K562 (cell line): ENCODE measurements around the gene EDARADD. TPM values are rescaled to one million over a fixed set of nuclear protein-coding genes. Genes with fewer than 3 reads are reported as not detected.

Experiments used
- ATAC-seq: fragments of 200-7000 bp; cut with Tn5 transposase; 3 replicates; pipeline ENCODE4 v1.9.1; 2020; ENCODE audit warnings: moderate library complexity
- BruUV-seq: library from RNA; stranded (reverse); fragments of 400-500 nt; replicated peaks from 2 replicates; lab custom pipeline; 2021; lab: Mats Ljungman, UMichigan
- CTCF ChIA-PET: fragments of 300-600 bp; formaldehyde crosslinking; extraction: SDS; loops from one replicate; lab custom pipeline; 2021; ENCODE audit warnings: low intra/inter-chr PET ratio; lab: Yijun Ruan, JAX
- POLR2A ChIA-PET: fragments of 300-600, 350-650 bp; sonication (Branson Sonifier 250); formaldehyde crosslinking; extraction: SDS; loops from one replicate; lab custom pipeline; 2021; ENCODE audit warnings: antibody characterized with exemption, inconsistent platforms; lab: Yijun Ruan, JAX
- DNase-seq, 4 experiments: peaks; one replicate each; pipeline versions ENCODE4 v3.0.0 to v3.0.0-alpha.2; 2011 to 2018; ENCODE audit warnings: low spot score in 3 of 4, mixed read lengths in 3 of 4; ENCODE audit errors: extremely low read depth in 1 of 4
- FAIRE-seq: peaks from 2 replicates; lab custom pipeline; 2011; peaks lifted over from hg19 to GRCh38; lab: Jason Lieb, UNC
- H2AFZ ChIP-seq: 2 replicates; pipeline ENCODE4 v1.6.0; 2011; ENCODE audit warnings: low read depth, low read length, control low read depth, inconsistent platforms
- H3K27ac ChIP-seq: fragments of 200-600 bp; 3 replicates; pipeline ENCODE4 v1.8.0; 2011; ENCODE audit warnings: low read depth, mild to moderate bottlenecking, control low read depth, inconsistent platforms, low read length, moderate library complexity, mixed read lengths; ENCODE audit errors: extremely low read depth
- H3K27me3 ChIP-seq, 2 experiments: fragments of 300-600 bp in 1 of 2; 2 replicates in 1 of 2; 3 replicates in 1 of 2; pipeline versions ENCODE4 v1.6.0 to v1.8.0; 2011; ENCODE audit warnings: inconsistent platforms in 2 of 2, low read length in 2 of 2, mild to moderate bottlenecking in 1 of 2, mixed read lengths in 1 of 2, moderate library complexity in 1 of 2; ENCODE audit not compliant: control insufficient read depth in 2 of 2, insufficient read depth in 2 of 2
- H3K36me3 ChIP-seq: fragments of 300-600 bp; 3 replicates; pipeline ENCODE4 v1.8.0; 2011; ENCODE audit warnings: mild to moderate bottlenecking, low read length, inconsistent platforms; ENCODE audit not compliant: control insufficient read depth, insufficient read depth
- H3K4me1 ChIP-seq, 2 experiments: fragments of 200-600 bp in 1 of 2; replicated peaks in 1 of 2; 2 replicates in 1 of 2; 3 replicates in 1 of 2; pipeline versions ENCODE4 v1.5.1 to v1.8.0; 2011; ENCODE audit warnings: inconsistent platforms in 2 of 2, low read length in 2 of 2, mild to moderate bottlenecking in 1 of 2, mixed read lengths in 1 of 2, moderate library complexity in 1 of 2; ENCODE audit not compliant: control insufficient read depth in 2 of 2, insufficient read depth in 2 of 2
- H3K4me2 ChIP-seq: 2 replicates; pipeline ENCODE4 v1.6.1; 2011; ENCODE audit warnings: low read length, control low read depth, inconsistent platforms, mixed read lengths; ENCODE audit not compliant: insufficient read depth
- H3K4me3 ChIP-seq: fragments of 200-600 bp; sonication (generic), shearing (Covaris generic); 2 replicates; pipeline ENCODE4 v1.5.1; 2016; ENCODE audit warnings: control low read depth, inconsistent platforms
- H3K79me2 ChIP-seq: fragments of 200-600 bp; 3 replicates; pipeline ENCODE4 v1.8.0; 2011; ENCODE audit warnings: low read length, inconsistent platforms; ENCODE audit not compliant: control insufficient read depth, insufficient read depth
- H3K9ac ChIP-seq, 2 experiments: 2 replicates each; pipeline versions ENCODE4 v1.6.0 to v1.6.1; 2011; ENCODE audit warnings: low read depth in 2 of 2, low read length in 2 of 2, control low read depth in 1 of 2, inconsistent platforms in 1 of 2, mild to moderate bottlenecking in 1 of 2, mixed read lengths in 1 of 2; ENCODE audit not compliant: insufficient read depth in 1 of 2
- H3K9me1 ChIP-seq: one replicate; pipeline ENCODE4 v1.6.0; 2011; ENCODE audit warnings: inconsistent platforms, mild to moderate bottlenecking, low read length, moderate library complexity; ENCODE audit not compliant: control insufficient read depth, insufficient read depth
- H3K9me3 ChIP-seq: replicated peaks from 2 replicates; pipeline ENCODE4 v1.5.1; 2011; ENCODE audit warnings: low read depth, low read length, inconsistent platforms; ENCODE audit not compliant: control insufficient read depth, insufficient read depth
- H4K20me1 ChIP-seq: replicated peaks from 2 replicates; pipeline ENCODE4 v1.6.1; 2011; ENCODE audit warnings: low read length, inconsistent platforms, mixed read lengths; ENCODE audit not compliant: control insufficient read depth, insufficient read depth
- BCL6 ChIP-seq: fragments of 250-450 bp; sonication (Bioruptor Pico); IDR thresholded peaks from 2 replicates; pipeline ENCODE4 v1.4.0; 2020
- KLF13 ChIP-seq: fragments of 450-650 bp; IDR thresholded peaks from 2 replicates; pipeline ENCODE4 v1.6.1; 2016; ENCODE audit warnings: missing genetic modification characterization, low read depth, mild to moderate bottlenecking, missing compliant biosample characterization, moderate library complexity, borderline replicate concordance
- MBD2 ChIP-seq: sonication (generic); IDR thresholded peaks from 2 replicates; pipeline ENCODE4 v1.6.1; 2016; ENCODE audit warnings: low read depth, borderline replicate concordance
- MECOM ChIP-seq: fragments of 250-450 bp; sonication (Bioruptor Pico); IDR thresholded peaks from 2 replicates; pipeline ENCODE4 v1.8.0; 2022; ENCODE audit warnings: inconsistent platforms
- PPARD ChIP-seq: fragments of 250-450 bp; sonication (Bioruptor Pico); IDR thresholded peaks from 2 replicates; pipeline ENCODE4 v1.8.0; 2022; ENCODE audit warnings: inconsistent platforms, mild to moderate bottlenecking, moderate library complexity
- TCF7 ChIP-seq: sonication (generic); IDR thresholded peaks from 2 replicates; pipeline ENCODE4 v1.6.1; 2016; ENCODE audit warnings: antibody characterized with exemption, borderline replicate concordance
- WGBS: fragments of 100-300 bp; shearing (Covaris generic); methylation state at CpG from one replicate; pipeline ENCODE4 v1.1.6; 2016; ENCODE audit warnings: low coverage, mixed read lengths; ENCODE audit not compliant: insufficient coverage; ENCODE audit errors: missing lambda C conversion rate; 5-methylcytosine and 5-hydroxymethylcytosine counted together
- in situ Hi-C: fragments of 300-500 bp; cut with MboI; formaldehyde crosslinking; loops from 4 replicates; pipeline ENCODE4 v1.15.0; 2018; ENCODE audit warnings: inconsistent platforms, mixed read lengths
- intact Hi-C: fragments of 100-400 bp; cut with micrococcal nuclease; formaldehyde crosslinking; loops from 2 replicates; pipeline ENCODE4 v1.14.2; 2022
- polyA plus RNA-seq, 8 experiments: library from polyadenylated mRNA; depleted of rRNA in 4 of 8; stranded (reverse) in 5 of 8; unstranded in 3 of 8; fragments of >200 nt; fragmentation: Nextera tagmentation in 2 of 8; fragmentation: Illumina TruSeq in 1 of 8; extraction: Ambion mirVana in 2 of 8; extraction: Trizol in 1 of 8; gene quantifications; 2 replicates each; pipeline versions ENCODE4 v1.2.1 to v1.2.3, GENCODE V29; 2011 to 2014; ENCODE audit warnings: inconsistent platforms in 1 of 8, missing spikeins in 1 of 8
- total RNA-seq, 7 experiments: library from RNA; depleted of rRNA in 6 of 7; stranded (reverse); fragments of >200 nt in 6 of 7; fragmentation: Illumina TruSeq in 2 of 7; extraction: Trizol in 2 of 7; gene quantifications; 2 replicates each; pipeline versions ENCODE4 v1.2.1 to v1.2.3, GENCODE V29; 2011 to 2021; ENCODE audit warnings: low replicate concordance in 1 of 7
- TF ChIP-seq, protein P1 (sequence below): sonication (generic); formaldehyde crosslinking; IDR thresholded peaks from 2 replicates; pipeline ENCODE4 v1.4.0; 2020; ENCODE audit warnings: mild to moderate bottlenecking, missing genetic modification reagents
- TF ChIP-seq, protein P2 (sequence below), 2 experiments: IDR thresholded peaks in 1 of 2; conservative IDR thresholded peaks in 1 of 2; 2 replicates each; pipeline ENCODE4 v1.6.1; 2016; ENCODE audit warnings: low read depth in 2 of 2, mild to moderate bottlenecking in 1 of 2, missing compliant biosample characterization in 1 of 2, missing genetic modification characterization in 1 of 2, moderate library complexity in 1 of 2

Gene EDARADD
- total and polyA plus RNA-seq, 9 of the 15 experiments (the other 6 are each of a cell fraction or from before 2014, with no cell fraction given) = 0.46 to 32.4 (median 20.6) TPM

DNA sequence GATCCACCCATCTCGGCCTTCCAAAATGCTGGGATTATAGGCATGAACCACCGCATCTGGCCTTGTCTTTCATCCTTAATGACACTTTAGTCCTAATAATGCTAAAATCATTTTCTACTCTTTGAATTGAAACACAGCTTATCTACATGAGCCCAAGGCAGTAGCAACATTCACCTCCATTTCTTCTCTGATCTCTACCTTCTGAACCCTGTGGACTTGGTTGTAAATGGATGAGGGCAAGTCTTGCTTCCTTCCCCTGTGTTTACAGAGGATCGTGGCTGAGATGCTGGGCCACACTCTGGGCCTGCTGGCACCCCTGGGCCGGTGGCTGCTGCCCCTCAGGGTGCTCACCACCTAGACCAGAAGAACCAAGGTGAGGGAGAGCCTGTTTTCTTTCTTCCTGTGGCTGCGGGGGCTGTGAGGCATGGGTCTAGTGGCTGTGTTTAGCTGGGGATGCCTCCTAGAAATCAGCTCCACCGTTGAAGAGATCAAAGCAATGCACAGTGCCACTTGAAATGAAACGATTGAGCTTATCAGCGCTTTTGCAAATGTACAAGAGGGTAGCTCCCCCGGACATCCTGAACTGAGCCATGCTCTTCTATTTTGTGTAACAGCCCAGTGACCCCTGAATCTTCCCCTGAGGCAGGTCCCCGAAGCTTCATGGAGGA lies 97.5 kb downstream of the EDARADD start:
- peaks cover 0 to 14% of the 10 kb centered on the region in 2 experiments; a peak in 4 of 5 replicates for H3K4me1 ChIP-seq
- intact Hi-C loops = loop anchor here (5.0 kb wide), 2 partner anchors 41 to 189 kb away; no protein-coding TSS in a partner anchor
- FAIRE-seq (no peak), DNase-seq (no peak), ATAC-seq (no peak)
- TF ChIP-seq TCF7 (peak; percentile 80; the same call in 1 of the 2 replicates), KLF13 (no peak)
- no peak overlapping the region for H3K4me3 ChIP-seq
- H3K9me1 ChIP-seq = no peaks in the 10 kb centered on the region
- no peaks in the 10 kb centered on the region for H3K9me3 ChIP-seq
- no peak overlapping the region for H3K4me2 ChIP-seq
- CTCF ChIA-PET = interaction anchor here (2.2 to 3.2 kb wide), 2 partner anchors 382 to 387 kb away, joined by 14 to 27 read pairs; no protein-coding TSS in a partner anchor
- BruUV-seq = no TSS peak
- POLR2A ChIA-PET = interaction anchor here (0.7 to 1.0 kb wide), 4 partner anchors 12 to 386 kb away, joined by 3 to 4 read pairs (median 3); no protein-coding TSS in a partner anchor
- in situ Hi-C loops = loop anchor here (5.0 to 25.0 kb wide), 2 partner anchors 379 to 896 kb away; no protein-coding TSS in a partner anchor
- H3K79me2 ChIP-seq = no peaks in the 10 kb centered on the region
- no peak overlapping the region for H3K27ac ChIP-seq
- no peaks in the 10 kb centered on the region for H3K36me3 ChIP-seq
- no peaks in the 10 kb centered on the region for H4K20me1 ChIP-seq
- peaks cover 9 to 15% of the 10 kb centered on the region in 2 experiments for H3K27me3 ChIP-seq
- WGBS = 5% methylated on average over 10 of the region's 10 CpGs
- H3K9ac ChIP-seq = no peak overlapping the region
- H2AFZ ChIP-seq = no peak overlapping the region

DNA sequence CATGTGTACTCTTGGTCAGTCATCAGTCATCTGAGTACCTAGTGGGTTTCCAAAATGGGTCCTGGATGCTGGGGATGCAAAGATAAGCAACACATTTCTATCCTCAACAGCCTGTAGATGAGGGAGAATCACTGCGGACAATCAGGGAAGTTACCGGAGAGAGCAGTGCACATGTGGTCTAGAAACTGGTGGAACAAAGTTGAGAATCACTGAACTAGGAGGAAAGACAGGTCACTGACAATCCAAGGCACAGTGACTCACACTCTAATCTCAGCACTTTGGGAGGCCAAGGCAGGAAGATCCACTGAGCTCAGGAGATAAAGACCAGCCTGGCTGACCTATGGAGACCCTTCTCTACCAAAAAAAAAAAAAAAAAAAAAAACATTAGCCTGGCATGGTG lies 98.3 kb downstream of the EDARADD start:
- H3K9me3 ChIP-seq = no peaks in the 10 kb centered on the region
- no peak for ATAC-seq
- no peaks in the 10 kb centered on the region for H4K20me1 ChIP-seq
- 3% methylated on average over 2 of the region's 2 CpGs for WGBS
- peaks cover 0 to 14% of the 10 kb centered on the region in 2 experiments; a peak in 4 of 5 replicates for H3K4me1 ChIP-seq
- no peak overlapping the region for H3K27ac ChIP-seq
- H3K9me1 ChIP-seq = no peaks in the 10 kb centered on the region
- no peaks in the 10 kb centered on the region for H3K79me2 ChIP-seq
- FAIRE-seq = peak; percentile 51
- no peak overlapping the region for H2AFZ ChIP-seq
- no peak overlapping the region for H3K4me2 ChIP-seq
- no peaks in the 10 kb centered on the region for H3K36me3 ChIP-seq
- intact Hi-C loops = loop anchor here (5.0 kb wide), 2 partner anchors 40 to 190 kb away; no protein-coding TSS in a partner anchor
- peaks cover 9 to 15% of the 10 kb centered on the region in 2 experiments for H3K27me3 ChIP-seq
- H3K9ac ChIP-seq = no peak overlapping the region
- BruUV-seq = no TSS peak
- H3K4me3 ChIP-seq = no peak overlapping the region
- DNase-seq = peak in 1 of 4 experiments; percentile 36
- in situ Hi-C loops = loop anchor here (5.0 to 25.0 kb wide), 2 partner anchors 380 to 895 kb away; no protein-coding TSS in a partner anchor
- ChIA-PET POLR2A (interaction anchor here (0.6 to 1.0 kb wide), 6 partner anchors 11 to 387 kb away, joined by 3 to 4 read pairs (median 3); no protein-coding TSS in a partner anchor), CTCF (no interaction called here)
- TF ChIP-seq PPARD (CRISPR knock-in tag) (no peak), MBD2 (no peak), BCL6 (no peak), MECOM (CRISPR knock-in tag) (no peak)
- TF ChIP-seq, protein P1, sequence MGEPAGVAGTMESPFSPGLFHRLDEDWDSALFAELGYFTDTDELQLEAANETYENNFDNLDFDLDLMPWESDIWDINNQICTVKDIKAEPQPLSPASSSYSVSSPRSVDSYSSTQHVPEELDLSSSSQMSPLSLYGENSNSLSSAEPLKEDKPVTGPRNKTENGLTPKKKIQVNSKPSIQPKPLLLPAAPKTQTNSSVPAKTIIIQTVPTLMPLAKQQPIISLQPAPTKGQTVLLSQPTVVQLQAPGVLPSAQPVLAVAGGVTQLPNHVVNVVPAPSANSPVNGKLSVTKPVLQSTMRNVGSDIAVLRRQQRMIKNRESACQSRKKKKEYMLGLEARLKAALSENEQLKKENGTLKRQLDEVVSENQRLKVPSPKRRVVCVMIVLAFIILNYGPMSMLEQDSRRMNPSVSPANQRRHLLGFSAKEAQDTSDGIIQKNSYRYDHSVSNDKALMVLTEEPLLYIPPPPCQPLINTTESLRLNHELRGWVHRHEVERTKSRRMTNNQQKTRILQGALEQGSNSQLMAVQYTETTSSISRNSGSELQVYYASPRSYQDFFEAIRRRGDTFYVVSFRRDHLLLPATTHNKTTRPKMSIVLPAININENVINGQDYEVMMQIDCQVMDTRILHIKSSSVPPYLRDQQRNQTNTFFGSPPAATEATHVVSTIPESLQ (CRISPR knock-in tag) = no peak
- TF ChIP-seq, protein P2, sequence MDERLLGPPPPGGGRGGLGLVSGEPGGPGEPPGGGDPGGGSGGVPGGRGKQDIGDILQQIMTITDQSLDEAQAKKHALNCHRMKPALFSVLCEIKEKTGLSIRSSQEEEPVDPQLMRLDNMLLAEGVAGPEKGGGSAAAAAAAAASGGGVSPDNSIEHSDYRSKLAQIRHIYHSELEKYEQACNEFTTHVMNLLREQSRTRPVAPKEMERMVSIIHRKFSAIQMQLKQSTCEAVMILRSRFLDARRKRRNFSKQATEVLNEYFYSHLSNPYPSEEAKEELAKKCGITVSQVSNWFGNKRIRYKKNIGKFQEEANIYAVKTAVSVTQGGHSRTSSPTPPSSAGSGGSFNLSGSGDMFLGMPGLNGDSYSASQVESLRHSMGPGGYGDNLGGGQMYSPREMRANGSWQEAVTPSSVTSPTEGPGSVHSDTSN (CRISPR knock-in tag; IDR thresholded peaks at IDR 0.05; ENCODE audit: low read depth) = no peak
- TF ChIP-seq, protein P2 (tag; conservative IDR thresholded peaks at IDR 0.05; ENCODE audit: low read depth) = 0 out of 2 replicates have a peak, but pooled peaks have one; percentile 1
